GM10248 (cell line): ENCODE results near the gene MLLT11.

Experiments
- CTCF ChIA-PET: fragments of 300-600 bp; sonication (Branson Sonifier 250); formaldehyde crosslinking; extraction: SDS; loops from one replicate; lab custom pipeline; 2021; ENCODE audit warnings: antibody characterized with exemption; lab: Yijun Ruan, JAX
- POLR2A ChIA-PET: fragments of 350-650 bp; sonication (Branson Sonifier 250); formaldehyde crosslinking; extraction: SDS; loops from one replicate; lab custom pipeline; 2020; ENCODE audit warnings: antibody characterized with exemption; lab: Yijun Ruan, JAX
- DNase-seq: peaks from one replicate; pipeline ENCODE4 v3.0.0; 2012; ENCODE audit errors: extremely low spot score
- CTCF ChIP-seq: IDR thresholded peaks from 2 replicates; pipeline ENCODE4 v1.5.1; 2012; ENCODE audit warnings: mild to moderate bottlenecking, low read depth; ENCODE audit errors: extremely low read depth, missing control alignments, control extremely low read depth

The MLLT11 gene

GRCh38 chr1:151098126-151098525, 37.9 kb downstream of the MLLT11 start:
- ChIA-PET POLR2A (interaction anchor here (0.6 kb wide), 1 partner anchor 116 kb away, joined by 3 read pairs; the partner anchor contains the start of gene ANXA9), CTCF (interaction anchor here (2.4 to 9.8 kb wide), 2 partner anchors 12 to 61 kb away, joined by 10 to 218 read pairs; partner anchors contain the start of gene TNFAIP8L2)
- DNase-seq, result no peak
- TF ChIP-seq CTCF, result no peak

- CTCF ChIA-PET, result interaction anchor here (1.4 to 9.8 kb wide), 2 partner anchors 54 to 80 kb away, joined by 4 to 218 read pairs; partner anchors contain the start of gene TNFAIP8L2
These were observed 44.4 kb downstream of the MLLT11 start for GRCh38 chr1:151104630-151105029.

GRCh38 chr1:151106894-151107293, 46.7 kb downstream of the MLLT11 start:
- ChIA-PET POLR2A (no interaction called here), CTCF (interaction anchor here (1.7 kb wide), 1 partner anchor 48 kb away, joined by 5 read pairs; no protein-coding TSS in a partner anchor)
- no peak for DNase-seq
- TF ChIP-seq CTCF, result no peak

More at GRCh38 chr1:151104630-151105029, 44.4 kb downstream of the MLLT11 start:
- DNase-seq, result no peak
- POLR2A ChIA-PET, result no interaction called here
- no peak for TF ChIP-seq CTCF

GRCh38 chr1:151108331-151108730, 48.1 kb downstream of the MLLT11 start:
- DNase-seq, result no peak
- POLR2A ChIA-PET, result no interaction called here
- no peak for TF ChIP-seq CTCF

GRCh38 chr1:151113877-151114276, 53.7 kb downstream of the MLLT11 start:
- ChIA-PET POLR2A (no interaction called here), CTCF (interaction anchor here (1.1 to 5.5 kb wide), 2 partner anchors 12 to 13 kb away, joined by 5 to 44 read pairs; no protein-coding TSS in a partner anchor)
- no peak for TF ChIP-seq CTCF
- DNase-seq, result no peak

More at GRCh38 chr1:151108331-151108730, 48.1 kb downstream of the MLLT11 start:
- CTCF ChIA-PET, result interaction anchor here (1.0 to 1.9 kb wide), 2 partner anchors 9 to 18 kb away, joined by 3 to 6 read pairs; no protein-coding TSS in a partner anchor
